Activated CD4-positive, alpha-beta T cell treated with anti-CD3 and anti-CD28 coated beads for 4 hours (primary cell): ENCODE results near the gene RAB40A.
A peak's percentile ranks its signal among the peaks of the same experiment; 100 is the strongest.
"Not testable (repeated sequence)": the region's sequence is repeated elsewhere in the genome, so short reads cannot be mapped to it uniquely, and the experiment has no call there.

ENCODE experiments used
- DNase-seq, 2 donors: peaks; one replicate each; pipeline ENCODE4 v3.0.0-alpha.2; 2020

Gene RAB40A

DNA sequence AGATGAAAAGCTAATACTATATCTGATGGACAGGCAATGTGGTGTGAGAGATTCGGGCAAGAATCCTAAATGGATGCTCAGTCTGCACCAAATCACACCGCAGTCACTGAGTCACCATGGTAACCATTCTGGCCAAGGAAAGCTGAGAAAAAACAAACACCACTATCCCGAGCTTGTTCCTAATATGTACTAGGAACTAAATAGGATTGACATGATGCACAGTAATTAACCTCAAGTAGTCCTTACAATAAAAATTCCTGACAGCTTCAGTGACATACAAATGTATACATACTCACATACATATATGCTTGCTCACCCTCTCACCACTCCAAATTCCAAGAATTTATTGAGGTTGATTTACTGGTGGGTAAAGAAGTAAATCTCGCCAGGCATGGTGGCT, 1.1 kb upstream of the RAB40A start:
- no peak for DNase-seq

DNA sequence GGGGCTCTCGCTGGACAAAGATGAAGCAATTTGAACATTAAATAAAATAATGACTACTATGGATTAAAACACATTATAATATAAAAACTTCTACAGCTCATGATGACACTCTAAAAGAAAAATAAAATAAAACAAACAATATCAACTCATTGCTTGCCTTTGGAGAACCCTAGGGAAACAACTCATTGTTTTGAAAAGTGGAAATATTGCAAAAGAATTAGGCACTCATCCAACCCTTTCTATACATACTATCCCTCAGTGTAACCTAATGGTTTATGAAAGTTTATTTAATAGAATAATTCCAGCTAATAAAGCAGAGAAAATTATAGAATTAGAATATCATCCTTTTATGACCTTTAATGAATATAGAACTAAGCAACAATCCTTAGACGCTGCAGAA, 718 bp downstream of the RAB40A start:
- no peak for DNase-seq

DNA sequence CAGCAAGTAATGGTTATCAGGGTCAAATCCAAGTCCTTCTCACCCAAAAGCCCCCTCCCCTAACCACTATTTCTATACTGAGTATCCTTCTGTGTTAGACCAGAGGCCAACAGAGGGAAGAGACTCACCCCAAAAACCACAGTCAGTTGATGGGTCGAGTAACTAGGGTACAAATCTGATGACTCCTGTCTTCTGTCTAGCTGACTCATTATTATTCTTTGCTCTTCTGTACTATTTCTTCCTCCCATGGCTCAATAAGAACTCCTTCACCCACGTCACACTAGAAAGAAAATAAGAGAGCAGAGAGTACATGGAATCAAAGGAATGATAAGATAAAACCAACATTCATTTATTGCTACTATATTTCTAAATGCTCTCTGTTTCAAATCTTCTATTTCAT, 2.0 kb downstream of the RAB40A start:
- no peak for DNase-seq

DNA sequence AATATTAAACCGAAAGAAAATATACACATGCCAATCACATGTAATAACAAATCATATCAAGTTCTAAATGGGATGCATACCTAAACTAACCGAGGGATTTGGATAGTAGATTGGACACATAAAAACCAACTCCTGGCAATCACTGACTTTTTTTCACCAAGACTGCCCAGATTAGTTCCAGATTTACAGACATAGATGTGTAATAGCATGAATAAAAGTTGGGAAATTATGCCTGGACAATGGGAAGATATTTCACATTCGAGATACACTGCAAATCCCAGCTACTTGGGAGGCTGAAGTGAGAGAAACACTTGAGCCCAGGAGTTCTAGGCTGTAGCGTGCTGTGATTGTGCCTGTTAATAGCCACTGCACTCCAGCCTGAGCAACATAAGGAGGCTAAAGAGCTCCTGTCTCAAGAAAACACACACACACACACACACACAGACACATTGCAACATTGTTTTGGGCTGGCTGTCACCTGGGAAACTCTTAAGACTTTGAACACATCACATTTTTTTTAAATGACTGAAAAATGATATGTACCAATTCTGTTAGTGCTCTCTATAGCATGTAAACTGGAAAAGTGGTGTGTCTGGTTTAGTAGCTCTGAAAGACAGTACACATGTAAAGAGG, 5.7 kb downstream of the RAB40A start:
- DNase-seq: no peak

DNA sequence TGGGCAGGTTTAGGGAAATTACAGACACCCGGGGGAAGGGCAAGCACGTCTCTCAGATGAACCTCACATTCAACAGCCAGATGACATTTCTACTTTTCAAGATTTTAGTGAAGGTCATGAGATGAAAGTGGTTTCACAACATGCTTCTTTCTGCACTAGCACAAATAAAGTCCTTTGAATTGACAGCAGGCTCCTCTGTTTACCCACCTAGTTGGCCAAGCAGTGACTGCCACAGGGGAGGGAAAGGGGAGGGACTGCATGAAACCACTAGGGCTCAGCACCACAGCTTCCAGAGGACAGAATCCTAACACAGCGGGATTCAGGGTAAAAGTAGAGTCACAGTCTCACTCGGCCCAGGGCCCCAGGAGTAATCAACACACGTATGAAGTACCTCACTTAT, 6.2 kb downstream of the RAB40A start:
- DNase-seq: no peak

DNA sequence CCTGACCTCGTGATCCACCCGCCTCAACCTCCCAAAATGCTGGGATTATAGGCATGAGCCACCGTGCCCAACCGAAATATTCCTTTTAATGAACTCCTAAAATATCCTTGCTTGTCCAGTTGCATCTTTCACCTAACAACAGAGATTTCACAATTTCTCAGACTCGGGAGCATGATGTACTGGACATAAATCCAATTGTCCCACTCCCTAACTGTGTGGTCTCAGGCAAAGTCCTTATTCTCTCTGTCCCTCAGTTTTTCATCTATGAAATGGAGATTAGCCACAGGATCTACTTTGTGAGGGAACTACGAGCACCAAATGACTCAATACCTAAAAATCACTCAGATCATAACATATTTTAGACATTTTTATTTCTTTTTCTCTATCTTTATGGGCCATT, 9.3 kb downstream of the RAB40A start:
- no peak for DNase-seq

DNA sequence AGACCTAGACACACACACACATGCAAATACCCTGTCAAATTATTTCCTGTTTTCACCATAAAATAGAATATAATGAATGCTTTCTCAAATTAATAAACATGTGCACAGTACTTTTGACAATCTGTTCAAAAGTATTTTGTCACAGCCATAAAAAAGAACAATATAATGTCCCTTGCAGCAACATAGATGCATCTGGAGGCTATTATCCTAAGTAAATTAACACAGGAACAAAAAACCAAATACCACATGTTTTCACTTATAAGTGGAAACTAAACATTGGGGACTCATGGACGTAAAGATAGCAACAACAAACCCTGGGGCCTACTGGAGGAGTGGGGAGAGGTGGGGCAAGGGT, 15.5 kb downstream of the RAB40A start:
- no peak for DNase-seq

DNA sequence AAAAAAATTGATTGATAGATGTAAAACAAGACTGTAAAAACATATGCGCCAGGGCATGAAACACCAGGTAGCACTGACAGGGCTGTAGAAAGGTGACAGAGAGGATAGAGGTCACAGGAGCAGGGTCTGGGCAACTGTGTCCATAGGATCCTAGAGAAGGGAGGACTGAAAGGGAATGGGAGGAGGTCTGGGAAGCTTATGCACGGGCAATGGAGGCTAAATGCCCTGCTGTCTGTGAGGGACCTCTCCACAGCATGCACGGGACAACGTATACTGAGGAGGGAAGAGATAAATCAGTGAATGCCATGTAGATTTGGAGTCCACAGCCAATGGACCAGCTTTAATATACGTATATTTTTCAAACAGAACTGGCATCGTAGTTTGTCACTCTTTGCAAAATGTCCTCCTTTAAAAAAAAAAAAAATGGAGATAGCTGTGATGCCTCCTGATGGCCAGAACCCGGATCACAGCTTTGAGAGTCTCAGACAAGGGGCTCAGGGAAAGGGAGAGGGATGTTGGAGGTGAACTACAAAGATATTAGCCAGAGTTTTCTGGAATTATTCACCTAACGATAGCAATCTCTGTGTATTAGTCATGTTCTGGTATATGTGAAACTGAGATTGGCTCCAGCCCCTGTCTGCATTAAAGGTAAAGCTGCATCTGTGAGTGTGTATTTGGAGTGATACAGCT, 16.0 kb downstream of the RAB40A start:
- DNase-seq: no peak

DNA sequence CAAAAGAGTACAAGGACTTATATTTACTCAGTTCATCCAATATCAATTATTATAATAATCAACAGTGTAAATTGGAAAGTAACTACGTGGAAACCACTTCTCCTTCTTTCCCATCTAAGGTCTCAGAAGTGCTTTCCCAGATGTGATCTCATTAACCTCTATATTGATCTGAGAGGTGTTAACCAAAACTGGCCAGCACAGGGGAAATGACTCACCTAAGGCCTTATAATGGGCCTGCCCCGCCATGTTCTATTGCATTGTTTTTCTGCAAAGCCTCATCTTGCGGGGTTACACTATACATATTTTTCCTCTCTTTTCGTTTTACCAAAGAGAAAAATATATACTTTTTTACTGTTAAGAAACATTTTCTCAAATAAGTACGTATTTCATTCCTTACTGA, 20.5 kb downstream of the RAB40A start:
- no peak for DNase-seq

DNA sequence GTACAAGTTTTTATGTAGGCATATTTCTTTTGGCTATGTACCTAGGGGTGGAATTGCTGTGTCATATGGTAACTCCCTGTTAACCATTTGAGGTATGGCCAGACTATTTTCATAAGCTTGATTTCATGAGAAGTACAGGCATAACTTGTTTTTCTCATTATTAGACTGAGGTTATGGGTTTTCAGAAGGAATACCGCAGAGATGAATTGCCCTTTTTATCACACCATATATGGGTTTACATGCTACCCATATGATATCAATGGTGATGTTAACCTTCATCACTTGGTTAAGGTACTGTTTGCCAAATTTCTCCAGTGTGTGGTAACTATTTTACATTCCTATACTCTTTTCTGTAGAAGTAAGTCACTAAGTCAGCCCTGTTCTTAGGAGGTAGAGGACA, 23.5 kb downstream of the RAB40A start:
- DNase-seq: no peak

DNA sequence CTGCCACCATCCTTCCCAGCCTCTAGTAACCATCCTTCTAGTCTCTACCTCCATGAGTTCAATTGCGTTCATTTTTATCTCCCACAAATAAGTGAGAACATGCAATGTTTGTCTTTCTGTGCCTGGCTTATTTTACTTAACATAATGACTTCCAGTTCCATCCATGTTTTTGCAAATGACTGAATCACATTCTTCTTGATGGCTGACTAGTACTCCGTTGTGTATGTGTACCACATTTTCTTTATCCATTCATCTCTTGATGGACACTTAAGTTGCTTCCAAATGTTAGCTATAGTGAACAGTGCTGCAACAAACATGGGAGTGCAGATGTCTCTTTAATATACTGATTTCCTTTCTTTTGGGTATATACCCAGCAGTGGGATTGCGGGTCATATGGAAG, 25.7 kb downstream of the RAB40A start:
- DNase-seq: not testable (repeated sequence)

DNA sequence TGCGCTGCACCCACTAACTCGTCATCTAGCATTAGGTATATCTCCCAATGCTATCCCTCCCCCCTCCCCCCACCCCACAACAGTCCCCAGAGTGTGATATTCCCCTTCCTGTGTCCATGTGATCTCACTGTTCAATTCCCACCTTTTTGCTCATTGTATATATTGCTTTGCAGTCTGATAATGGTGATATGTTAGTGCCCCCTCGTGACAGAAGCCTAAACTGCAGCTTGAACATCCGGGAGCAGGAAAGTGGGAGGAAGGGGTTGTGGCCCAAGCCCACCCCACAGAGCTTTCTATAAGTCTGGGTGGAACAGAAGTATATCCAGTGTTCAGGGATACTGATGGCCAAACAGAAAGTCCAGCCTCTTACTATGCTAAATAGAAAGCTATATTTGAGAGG, 29.6 kb downstream of the RAB40A start:
- peak; percentile 3 to 28 for DNase-seq

DNA sequence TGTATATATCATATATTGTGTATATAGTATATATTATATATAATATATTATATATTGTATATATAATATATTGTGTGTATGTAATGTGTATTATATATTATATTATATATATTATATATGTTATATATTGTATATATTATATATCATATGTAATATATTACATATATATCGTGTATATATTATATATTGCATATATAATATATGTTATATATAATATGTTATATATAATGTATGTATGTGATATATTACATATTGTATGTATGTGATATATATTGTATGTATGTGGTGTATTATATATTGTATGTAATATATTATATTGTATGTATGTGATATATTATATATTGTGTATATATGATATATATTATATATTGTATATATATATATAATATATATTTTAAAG, 30.5 kb downstream of the RAB40A start:
- no peak for DNase-seq

DNA sequence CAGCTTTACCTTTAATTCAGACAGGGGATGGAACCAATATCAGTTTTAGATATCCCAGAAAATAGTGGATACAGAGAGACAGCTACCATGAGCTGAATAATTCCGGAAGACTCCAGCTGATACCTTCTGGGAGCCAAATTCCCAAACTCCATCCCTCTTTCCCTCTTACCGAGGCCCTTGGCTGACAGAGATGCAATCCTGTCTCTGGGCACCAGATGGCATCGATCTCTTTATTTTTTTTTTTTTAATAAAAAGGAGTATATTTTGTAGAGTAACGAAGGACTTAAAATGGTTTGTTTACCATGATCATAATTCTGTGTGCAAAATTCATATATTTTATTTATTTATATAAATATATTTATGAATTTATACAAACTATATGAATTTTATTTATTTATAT, 31.0 kb downstream of the RAB40A start:
- no peak for DNase-seq

DNA sequence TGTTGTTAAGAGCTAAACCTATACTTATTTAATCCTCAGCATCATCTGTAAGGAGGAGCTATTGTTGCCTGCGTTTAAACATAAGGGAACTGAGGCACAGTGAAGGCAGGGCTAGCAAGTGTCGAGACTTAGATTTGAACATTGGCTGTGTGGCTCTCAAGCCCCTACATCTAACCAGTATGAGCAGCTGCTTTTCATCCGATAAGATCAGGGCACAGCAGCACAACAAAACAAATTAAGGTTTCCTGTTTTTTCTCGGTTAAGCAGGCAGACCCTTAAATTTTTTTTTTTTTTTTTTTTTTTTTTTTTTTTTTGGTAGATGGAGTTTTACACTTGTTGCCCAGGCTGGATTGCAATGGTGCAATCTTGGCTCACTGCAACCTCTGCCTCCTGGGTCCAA, 35.6 kb downstream of the RAB40A start:
- DNase-seq: no peak

DNA sequence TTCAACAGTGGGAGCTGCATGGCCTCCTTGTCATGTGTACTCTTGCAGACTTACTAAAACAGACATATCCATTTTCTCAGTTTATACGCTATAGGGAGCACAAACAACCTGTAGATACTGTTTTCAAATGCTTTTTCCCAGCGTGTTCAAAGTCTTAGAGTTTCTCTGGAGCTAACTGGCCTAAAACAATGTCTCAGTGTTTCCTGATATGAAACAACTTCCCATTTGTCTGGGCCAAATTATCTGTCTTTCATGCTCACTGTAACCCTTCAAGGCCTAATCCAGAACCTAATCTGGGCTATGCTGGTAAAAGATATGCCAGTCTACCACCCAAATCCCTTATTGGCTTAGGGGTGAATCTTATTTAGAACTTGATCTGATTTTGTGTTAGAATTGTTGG, 38.8 kb downstream of the RAB40A start:
- DNase-seq: no peak

DNA sequence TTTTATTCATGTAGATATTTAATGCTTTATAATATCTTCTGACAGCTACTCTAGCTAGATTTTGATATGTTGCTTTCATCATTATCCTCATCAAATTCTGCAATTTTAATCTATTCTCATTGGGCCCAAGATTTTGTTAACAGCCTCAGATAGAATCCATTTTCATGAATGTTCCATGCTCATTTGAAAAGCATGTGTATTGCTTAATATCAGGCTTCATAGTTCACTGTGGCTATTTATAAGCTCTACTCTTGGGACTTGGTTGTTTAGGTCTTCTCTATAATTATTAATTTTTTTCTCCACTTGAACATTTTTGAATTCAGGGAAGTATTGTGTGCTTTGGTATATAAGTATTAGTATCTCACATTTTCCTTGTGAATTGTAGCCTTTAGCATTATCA, 41.8 kb downstream of the RAB40A start:
- no peak for DNase-seq

DNA sequence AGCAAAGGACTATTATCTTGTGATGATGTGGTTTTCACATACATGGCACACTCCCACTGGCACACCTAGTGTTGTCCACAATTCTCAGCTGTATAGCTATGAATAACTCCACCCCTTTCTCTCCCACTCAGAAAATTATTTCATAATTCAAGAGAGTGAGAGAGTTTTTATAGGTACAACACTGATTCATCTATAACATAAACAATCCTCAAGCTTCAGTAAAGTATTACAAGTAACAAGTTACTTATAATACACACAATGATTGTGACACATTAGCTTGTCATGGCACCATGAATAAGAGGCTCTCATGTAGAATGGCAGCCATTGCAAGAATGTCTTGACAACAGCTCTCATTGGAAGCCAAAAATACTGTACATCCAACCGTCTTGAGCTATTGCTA, 43.9 kb downstream of the RAB40A start:
- DNase-seq: no peak

DNA sequence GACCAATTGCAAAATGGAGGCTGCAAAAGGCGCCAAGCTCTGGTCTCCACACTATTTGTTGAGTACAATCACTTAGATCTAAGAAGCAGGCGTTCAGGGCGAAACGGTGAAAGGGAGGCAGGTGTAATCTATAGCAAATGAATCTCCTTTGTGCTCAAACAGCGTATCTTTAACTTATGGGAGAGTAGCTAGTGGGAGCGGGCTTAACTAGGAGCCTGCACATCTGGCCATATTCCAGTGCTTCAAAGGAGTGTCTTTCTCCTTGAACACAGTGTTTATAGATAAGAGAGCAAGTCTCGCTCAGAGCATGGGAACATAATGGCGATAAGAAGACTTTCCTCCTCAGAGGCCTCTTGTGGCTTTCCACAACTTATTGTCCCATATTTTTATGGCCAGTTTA, 49.3 kb downstream of the RAB40A start:
- not testable (repeated sequence) for DNase-seq

DNA sequence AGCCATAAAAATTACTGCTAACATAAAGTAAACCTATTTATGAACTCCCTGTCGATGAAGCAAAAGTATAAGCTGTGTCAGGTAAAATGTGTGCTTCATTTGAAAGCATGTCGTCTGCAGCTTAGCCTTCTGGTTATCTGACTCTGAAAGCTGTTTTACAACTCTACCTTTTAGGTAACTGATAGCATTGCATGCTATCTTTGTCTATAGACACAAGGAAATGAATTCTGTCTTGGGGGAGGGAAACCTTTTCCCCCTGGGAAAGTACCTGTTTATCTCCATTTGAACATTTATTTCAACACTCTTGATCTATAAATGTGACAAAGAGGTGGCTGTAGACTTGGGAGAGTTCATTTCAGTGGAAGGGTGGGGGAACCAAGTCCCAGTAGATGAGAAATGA, 51.4 kb downstream of the RAB40A start:
- no peak for DNase-seq

DNA sequence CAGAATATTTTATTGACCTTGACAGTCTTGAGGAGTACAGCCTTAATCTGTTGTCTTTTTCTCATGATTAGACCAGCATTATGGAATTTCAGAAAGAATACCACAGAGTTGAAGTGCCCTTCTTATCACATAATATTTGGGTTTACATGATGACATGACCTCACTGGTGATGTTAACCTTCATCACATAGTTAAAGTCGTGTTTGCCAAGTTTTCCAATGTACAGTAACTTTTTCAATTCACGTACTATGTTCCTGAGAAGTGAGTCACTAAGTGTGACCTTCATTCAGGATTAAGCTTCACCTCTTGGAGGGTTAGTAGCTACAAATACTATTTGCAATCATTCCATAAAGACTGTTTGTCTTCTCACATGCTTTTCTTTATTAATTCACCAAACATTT, 52.1 kb downstream of the RAB40A start:
- DNase-seq: no peak

DNA sequence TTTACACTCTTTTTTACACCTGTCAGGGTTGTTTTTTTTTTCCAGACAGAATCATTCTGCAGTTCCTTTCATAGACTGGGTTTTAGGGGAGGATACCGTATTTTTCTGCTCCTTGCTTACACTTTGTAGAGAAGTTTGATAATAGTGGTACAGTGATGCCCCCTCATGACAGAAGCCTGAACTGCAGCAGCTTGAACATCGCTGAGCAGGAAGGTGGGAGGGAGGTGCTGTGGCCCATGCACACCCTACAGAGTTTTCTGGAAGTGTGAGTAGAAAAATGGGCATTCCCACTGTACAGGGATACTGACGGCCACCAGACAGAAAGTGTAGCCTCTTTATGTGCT, 54.5 kb downstream of the RAB40A start:
- DNase-seq: peak; percentile 59 to 70

DNA sequence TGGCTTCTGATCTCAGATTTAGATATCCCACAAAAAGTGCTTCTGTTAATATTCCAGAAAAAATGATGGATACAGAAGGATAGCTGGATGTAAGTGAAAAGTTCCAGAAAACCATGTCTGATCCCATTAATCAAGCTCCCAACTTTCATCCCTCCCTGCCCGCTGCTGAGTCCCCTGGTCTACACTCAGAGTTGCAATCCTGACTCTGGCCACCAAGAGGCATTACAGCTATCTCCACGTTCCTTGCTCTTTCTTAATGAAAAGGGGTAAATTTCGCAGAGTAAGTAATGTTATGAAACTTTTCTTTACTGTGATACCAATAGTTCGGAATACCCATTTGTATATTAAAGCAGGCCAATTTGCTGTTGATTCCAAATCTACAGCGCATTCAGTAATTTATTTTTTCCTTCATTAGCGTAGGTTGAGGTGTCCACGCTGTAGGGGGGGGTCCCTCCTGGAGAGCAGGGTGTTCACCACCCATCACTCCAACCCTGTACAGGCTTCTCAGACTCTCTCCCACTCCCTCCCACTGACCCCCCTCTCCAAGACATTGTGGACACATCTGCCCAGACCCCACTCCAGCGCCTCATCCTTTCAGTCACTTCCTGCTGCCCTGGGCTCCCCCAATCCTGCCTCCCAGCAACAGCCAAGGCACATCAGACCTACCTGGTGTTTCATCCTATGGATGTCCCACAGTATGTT, 55.1 kb downstream of the RAB40A start:
- peak; percentile 11 to 17 for DNase-seq

DNA sequence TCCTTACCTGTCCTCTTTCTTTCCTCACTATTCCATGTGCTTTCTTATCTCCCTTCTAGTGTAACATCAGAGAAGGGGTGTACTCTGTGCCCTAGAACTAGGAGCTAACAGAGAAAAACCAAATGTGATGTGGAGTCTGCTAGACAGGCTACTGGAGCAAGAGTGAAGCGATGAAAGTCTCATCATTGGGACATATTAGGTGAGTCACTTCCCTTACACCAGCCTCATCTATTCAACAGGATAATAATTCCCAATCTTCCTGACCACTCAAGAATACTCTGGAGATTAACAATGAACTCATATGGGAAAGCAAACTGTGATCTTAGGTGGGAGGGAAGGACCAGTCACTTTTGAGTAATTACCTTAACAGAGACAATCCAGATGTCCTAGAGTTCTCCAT, 58.1 kb downstream of the RAB40A start:
- no peak for DNase-seq
